Left forelimb (tissue), 1 donor: ENCODE results near the gene CALN1.
A peak's percentile ranks its signal among the peaks of the same experiment; 100 is the strongest.
"Not testable (repeated sequence)": the region's sequence is repeated elsewhere in the genome, so short reads cannot be mapped to it uniquely, and the experiment has no call there.

Experiments
- DNase-seq: peaks from one replicate; pipeline ENCODE4 v3.0.0-alpha.2; 2018; ENCODE audit warnings: low spot score

Gene CALN1

GRCh38 chr7:71737931-71738540 is 674.1 kb downstream of the CALN1 start:
- not testable (repeated sequence) for DNase-seq

GRCh38 chr7:71735961-71736556 is 676.1 kb downstream of the CALN1 start:
- peak; percentile 73 for DNase-seq

GRCh38 chr7:71733107-71733870 is 678.8 kb downstream of the CALN1 start:
- peak; percentile 90 for DNase-seq

GRCh38 chr7:71731740-71732139 is 680.4 kb downstream of the CALN1 start:
- no peak for DNase-seq
